Peyer's patch (tissue), 4 donors: ENCODE data around the gene ROR1. TPM values are rescaled to one million over a fixed set of nuclear protein-coding genes. Genes with fewer than 3 reads are reported as not detected.

Experiments used
- DNase-seq, 3 donors: peaks; one replicate each; pipeline ENCODE4 v3.0.0-alpha.2; 2017 to 2019
- H3K27ac ChIP-seq, 4 donors: fragments of 200-600 bp; sonication (generic); one replicate each; pipeline ENCODE4 v1.5.1; 2016 to 2019
- H3K27me3 ChIP-seq, 2 donors: fragments of 200-600 bp; sonication (generic); one replicate each; pipeline ENCODE4 v1.5.1; 2019
- H3K36me3 ChIP-seq, 3 donors: fragments of 200-600 bp; sonication (generic); one replicate each; pipeline ENCODE4 v1.5.1; 2016 to 2019
- H3K4me1 ChIP-seq, 4 donors: fragments of 200-600 bp; sonication (generic); one replicate each; pipeline ENCODE4 v1.5.1; 2016 to 2019
- H3K4me3 ChIP-seq, 4 donors: fragments of 200-600 bp; sonication (generic); 1 replicate in 3 of 4; 2 replicates in 1 of 4; pipeline ENCODE4 v1.5.1; 2016 to 2019; ENCODE audit warnings: mild to moderate bottlenecking in 1 of 4
- H3K9me3 ChIP-seq, 4 donors: fragments of 200-600 bp; sonication (generic); one replicate each; pipeline ENCODE4 v1.5.1; 2016 to 2019; ENCODE audit warnings: mild to moderate bottlenecking in 1 of 4
- CTCF ChIP-seq, 6 experiments: fragments of 450-650 bp in 4 of 6; fragments of 200-600 bp in 2 of 6; sonication (generic) in 1 of 6; IDR thresholded peaks; one replicate each; pipeline ENCODE4 v1.5.1; 2017 to 2019; ENCODE audit warnings: antibody characterized with exemption in 6 of 6, mild to moderate bottlenecking in 3 of 6, moderate library complexity in 1 of 6
- POLR2A ChIP-seq, 2 donors: fragments of 450-650 bp; IDR thresholded peaks; one replicate each; pipeline ENCODE4 v1.5.1; 2017; ENCODE audit warnings: antibody characterized with exemption in 2 of 2, mild to moderate bottlenecking in 2 of 2, moderate library complexity in 2 of 2
- total RNA-seq, 4 donors: library from RNA; depleted of rRNA; stranded (reverse); fragments of >200 nt; gene quantifications; one replicate each; pipeline ENCODE4 v1.1.0, GENCODE V29; 2016

Gene ROR1
- total RNA-seq, 4 donors from 2014 or later: 1.2 to 7.4 (median 4.7) TPM

- Histone ChIP-seq H3K36me3 (no peaks in the 10 kb centered on the region), H3K27ac (no peak overlapping the region), H3K9me3 (no peaks in the 10 kb centered on the region), H3K27me3 (no peaks in the 10 kb centered on the region), H3K4me3 (no peak overlapping the region), H3K4me1 (no peaks in the 10 kb centered on the region)
- DNase-seq: no peak
- TF ChIP-seq POLR2A (IDR thresholded peaks at IDR 0.05) (no peak), CTCF (IDR thresholded peaks at IDR 0.05) (no peak)
Observed at GRCh38 chr1:63873751-63874150, 99.9 kb downstream of the ROR1 start.

GRCh38 chr1:63874278-63874880 is 100.6 kb downstream of the ROR1 start:
- Histone ChIP-seq H3K9me3 (no peaks in the 10 kb centered on the region), H3K36me3 (no peaks in the 10 kb centered on the region), H3K27ac (no peak overlapping the region), H3K4me3 (no peak overlapping the region), H3K4me1 (no peaks in the 10 kb centered on the region), H3K27me3 (no peaks in the 10 kb centered on the region)
- TF ChIP-seq CTCF (IDR thresholded peaks at IDR 0.05) (no peak), POLR2A (IDR thresholded peaks at IDR 0.05) (no peak)
- DNase-seq: no peak

- TF ChIP-seq CTCF (IDR thresholded peaks at IDR 0.05) (no peak), POLR2A (IDR thresholded peaks at IDR 0.05) (no peak)
- Histone ChIP-seq H3K9me3 (no peaks in the 10 kb centered on the region), H3K27me3 (no peaks in the 10 kb centered on the region), H3K27ac (no peak overlapping the region), H3K36me3 (no peaks in the 10 kb centered on the region), H3K4me1 (no peaks in the 10 kb centered on the region), H3K4me3 (no peak overlapping the region)
- DNase-seq: no peak
Observed at GRCh38 chr1:63875636-63876035, 101.8 kb downstream of the ROR1 start.

- no peaks in the 10 kb centered on the region for H3K36me3 ChIP-seq
- no peaks in the 10 kb centered on the region for H3K27me3 ChIP-seq
- H3K4me1 ChIP-seq: no peaks in the 10 kb centered on the region
- no peaks in the 10 kb centered on the region for H3K9me3 ChIP-seq
- no peak overlapping the region for H3K4me3 ChIP-seq
- DNase-seq: no peak
- no peak overlapping the region for H3K27ac ChIP-seq
- no peak for TF ChIP-seq CTCF (IDR thresholded peaks at IDR 0.05)
- TF ChIP-seq POLR2A (IDR thresholded peaks at IDR 0.05): no peak
Observed at GRCh38 chr1:63877021-63877767, 103.4 kb downstream of the ROR1 start.

- H3K4me1 ChIP-seq: no peaks in the 10 kb centered on the region
- no peak for DNase-seq
Observed at GRCh38 chr1:63877816-63878215, 104.0 kb downstream of the ROR1 start.

More at GRCh38 chr1:63877816-63878215, 104.0 kb downstream of the ROR1 start:
- Histone ChIP-seq H3K27ac (no peak overlapping the region), H3K9me3 (no peaks in the 10 kb centered on the region), H3K4me3 (no peak overlapping the region), H3K36me3 (no peaks in the 10 kb centered on the region), H3K27me3 (no peaks in the 10 kb centered on the region)
- TF ChIP-seq CTCF (IDR thresholded peaks at IDR 0.05) (no peak), POLR2A (IDR thresholded peaks at IDR 0.05) (no peak)
